Memory B cell (primary cell): ENCODE data around the gene KCNQ4.

Experiments used
- ATAC-seq: fragments of 150-1000 bp; cut with Tn5 transposase; 2 replicates; pipeline ENCODE4 v1.10.0; 2021; ENCODE audit warnings: low read depth, mild to moderate bottlenecking, moderate library complexity
- DNase-seq, 2 donors: peaks; one replicate each; pipeline ENCODE4 v3.0.0; 2022; ENCODE audit warnings: low spot score in 2 of 2
- H3K27ac Mint-ChIP-seq: one replicate; pipeline ENCODE4 v1.8.0; 2022; ENCODE audit warnings: mild to moderate bottlenecking, moderate library complexity, mixed read lengths
- H3K27me3 Mint-ChIP-seq: one replicate; pipeline ENCODE4 v1.8.0; 2022; ENCODE audit warnings: mixed read lengths
- H3K36me3 Mint-ChIP-seq: one replicate; pipeline ENCODE4 v1.8.0; 2022; ENCODE audit warnings: mild to moderate bottlenecking, mixed read lengths
- H3K4me1 Mint-ChIP-seq: one replicate; pipeline ENCODE4 v1.8.0; 2022; ENCODE audit warnings: mixed read lengths
- H3K4me3 Mint-ChIP-seq: one replicate; pipeline ENCODE4 v1.8.0; 2022; ENCODE audit warnings: mild to moderate bottlenecking, moderate library complexity, mixed read lengths
- H3K9me3 Mint-ChIP-seq: one replicate; pipeline ENCODE4 v1.8.0; 2022; ENCODE audit warnings: mixed read lengths

Gene KCNQ4

DNA sequence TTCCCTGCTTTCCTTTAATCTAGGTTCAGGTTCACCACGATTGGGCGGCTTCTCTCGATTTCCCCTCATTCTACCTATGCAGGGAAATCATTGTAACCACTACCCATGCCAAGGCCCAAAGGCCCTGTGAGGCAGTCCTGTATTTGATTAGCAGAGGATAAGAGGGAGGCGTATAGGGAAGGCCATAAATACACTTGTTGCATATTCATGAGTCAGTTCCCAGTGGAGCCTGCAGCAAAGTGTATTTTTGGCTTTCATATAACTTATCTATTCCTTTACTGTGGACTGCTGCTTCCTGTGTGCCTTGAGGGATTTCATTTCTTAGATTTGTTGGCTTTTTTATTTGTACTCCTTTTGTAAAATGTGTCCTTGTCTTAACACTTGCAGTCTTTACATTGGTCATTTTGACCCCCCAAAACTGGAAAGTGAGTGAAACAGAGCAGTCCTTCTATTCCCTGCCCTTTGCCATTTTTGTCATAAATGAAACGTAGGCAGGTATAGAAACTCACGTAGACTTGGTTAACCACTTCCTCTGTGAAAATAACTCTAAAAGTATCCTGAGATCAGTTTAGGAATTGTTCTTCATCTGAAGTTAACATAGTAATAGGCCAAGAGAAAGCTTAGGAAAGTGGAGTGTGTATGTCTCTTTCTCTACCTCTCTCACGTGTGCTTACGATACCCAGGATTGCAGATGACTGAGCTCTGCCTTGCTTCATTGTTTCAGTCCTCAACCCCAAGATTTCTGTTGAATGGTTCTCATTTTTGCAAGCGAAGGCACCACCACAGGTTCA, 19.6 kb upstream of the KCNQ4 start:
- H3K27ac Mint-ChIP-seq = peak overlapping the region; percentile 76
- ATAC-seq = no peak
- H3K36me3 Mint-ChIP-seq = peaks cover 43% of the 10 kb centered on the region
- H3K4me3 Mint-ChIP-seq = no peak overlapping the region
- DNase-seq = no peak
- H3K9me3 Mint-ChIP-seq = no peaks in the 10 kb centered on the region
- H3K4me1 Mint-ChIP-seq = peaks cover 24% of the 10 kb centered on the region
- no peaks in the 10 kb centered on the region for H3K27me3 Mint-ChIP-seq

DNA sequence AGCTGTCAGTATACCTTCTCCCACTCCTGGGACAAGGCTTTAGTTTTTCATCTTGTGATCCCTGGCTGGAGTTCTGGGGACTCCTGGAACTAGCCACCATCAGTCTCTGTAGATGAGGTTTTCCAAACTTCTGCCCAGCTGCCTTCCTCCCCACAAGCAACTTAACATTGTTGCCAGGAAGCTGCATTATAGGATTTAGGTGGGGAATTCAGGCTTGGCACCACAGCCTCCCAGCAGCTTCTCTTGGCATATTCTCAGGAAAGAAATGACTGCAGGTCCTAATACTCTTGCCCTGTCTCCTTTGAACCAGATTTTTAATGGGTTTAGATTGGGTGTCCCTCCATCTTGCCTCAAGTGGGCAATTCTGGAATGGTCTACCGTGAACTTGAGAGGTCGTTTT, 18.6 kb upstream of the KCNQ4 start:
- Mint-ChIP-seq H3K4me1 (peaks cover 21% of the 10 kb centered on the region), H3K4me3 (no peak overlapping the region), H3K27me3 (no peaks in the 10 kb centered on the region), H3K27ac (peak overlapping the region; percentile 41), H3K36me3 (peaks cover 44% of the 10 kb centered on the region), H3K9me3 (no peaks in the 10 kb centered on the region)
- no peak for ATAC-seq
- no peak for DNase-seq

DNA sequence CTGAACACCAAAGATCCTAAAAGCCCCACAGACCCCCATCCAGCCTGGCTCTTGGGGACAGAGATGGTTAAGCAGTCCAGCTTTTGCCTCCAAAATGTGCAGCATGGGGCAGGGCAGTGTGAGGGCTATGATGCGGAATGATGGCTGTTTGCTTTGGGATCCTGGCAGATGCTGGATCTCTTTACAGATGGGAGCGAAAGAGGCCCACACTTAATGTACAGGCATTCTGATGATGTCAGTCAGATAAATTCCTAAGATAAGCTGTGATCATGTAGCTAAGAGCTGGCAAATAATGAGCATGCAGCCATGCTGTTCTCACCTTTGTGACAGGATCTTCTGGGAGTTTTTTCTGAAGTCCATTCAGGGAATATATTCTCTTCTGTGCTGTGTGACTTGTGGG, 17.6 kb upstream of the KCNQ4 start:
- Mint-ChIP-seq H3K27ac (no peak overlapping the region), H3K4me1 (peaks cover 21% of the 10 kb centered on the region), H3K36me3 (peaks cover 44% of the 10 kb centered on the region), H3K4me3 (no peak overlapping the region), H3K27me3 (no peaks in the 10 kb centered on the region), H3K9me3 (no peaks in the 10 kb centered on the region)
- DNase-seq (no peak), ATAC-seq (no peak)

DNA sequence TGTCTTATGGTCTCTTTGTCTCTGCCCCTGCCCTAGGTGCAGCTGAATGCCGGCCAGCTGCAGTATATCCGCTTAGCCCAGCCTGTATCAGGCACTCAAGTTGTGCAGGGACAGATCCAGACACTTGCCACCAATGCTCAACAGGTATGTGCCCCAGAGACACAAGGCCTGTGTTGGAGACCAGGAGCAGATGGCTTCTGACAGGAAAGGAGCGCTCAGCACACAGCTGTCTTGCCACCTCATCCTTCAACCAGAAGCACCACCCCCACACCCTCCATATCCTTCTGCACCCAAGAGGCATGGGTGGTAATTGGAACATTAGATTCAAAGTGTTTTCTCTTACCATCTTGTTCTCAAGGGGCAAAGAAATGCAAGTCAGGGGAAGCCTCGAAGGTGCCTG, 17.0 kb upstream of the KCNQ4 start:
- H3K27ac Mint-ChIP-seq = no peak overlapping the region
- H3K4me1 Mint-ChIP-seq = peaks cover 20% of the 10 kb centered on the region
- H3K27me3 Mint-ChIP-seq = no peaks in the 10 kb centered on the region
- H3K4me3 Mint-ChIP-seq = no peak overlapping the region
- H3K36me3 Mint-ChIP-seq = peaks cover 42% of the 10 kb centered on the region
- no peaks in the 10 kb centered on the region for H3K9me3 Mint-ChIP-seq
- ATAC-seq (no peak), DNase-seq (no peak)

DNA sequence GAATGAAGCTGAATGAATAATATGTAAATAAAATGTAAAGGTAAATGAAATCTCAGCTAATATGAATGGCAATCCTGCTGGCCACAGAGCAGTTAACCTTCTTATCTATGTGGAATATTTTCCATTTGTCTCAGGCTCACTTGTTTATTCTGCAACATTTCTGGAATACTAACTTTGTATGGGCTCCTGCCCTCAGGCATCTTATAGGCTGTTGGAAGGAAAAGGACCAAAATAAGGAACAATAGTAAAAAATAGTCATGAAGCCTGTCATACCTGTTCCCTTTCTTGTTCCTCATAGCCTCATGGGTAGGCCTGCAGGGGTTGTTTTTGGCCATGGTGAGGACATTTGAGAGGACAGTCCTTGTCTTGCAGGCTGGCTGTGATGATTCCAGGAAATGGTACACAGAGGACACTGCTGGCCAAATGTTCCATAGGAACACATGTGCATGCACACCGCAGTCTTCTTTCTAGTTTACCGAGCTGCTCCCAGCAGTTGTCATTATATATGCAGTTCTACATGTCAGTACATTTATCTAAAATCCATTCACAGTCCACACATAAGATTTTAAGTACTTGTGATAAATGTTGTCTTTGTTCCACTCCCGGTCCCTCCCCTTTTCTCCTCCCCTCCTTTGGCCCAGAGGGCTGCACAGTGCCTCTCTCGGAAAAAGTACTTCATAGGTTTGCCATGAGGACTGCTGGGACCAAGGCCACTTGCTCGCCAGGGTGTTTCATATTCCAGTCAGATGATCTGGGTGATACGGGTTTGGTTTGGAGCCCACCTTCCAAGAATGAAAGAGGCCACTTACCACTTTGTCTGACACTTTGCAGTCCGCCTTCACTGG, 15.2 kb upstream of the KCNQ4 start:
- peaks cover 11% of the 10 kb centered on the region for H3K4me1 Mint-ChIP-seq
- peaks cover 38% of the 10 kb centered on the region for H3K36me3 Mint-ChIP-seq
- no peak overlapping the region for H3K27ac Mint-ChIP-seq
- ATAC-seq (no peak), DNase-seq (no peak)
- no peak overlapping the region for H3K4me3 Mint-ChIP-seq
- no peaks in the 10 kb centered on the region for H3K27me3 Mint-ChIP-seq
- H3K9me3 Mint-ChIP-seq = no peaks in the 10 kb centered on the region

DNA sequence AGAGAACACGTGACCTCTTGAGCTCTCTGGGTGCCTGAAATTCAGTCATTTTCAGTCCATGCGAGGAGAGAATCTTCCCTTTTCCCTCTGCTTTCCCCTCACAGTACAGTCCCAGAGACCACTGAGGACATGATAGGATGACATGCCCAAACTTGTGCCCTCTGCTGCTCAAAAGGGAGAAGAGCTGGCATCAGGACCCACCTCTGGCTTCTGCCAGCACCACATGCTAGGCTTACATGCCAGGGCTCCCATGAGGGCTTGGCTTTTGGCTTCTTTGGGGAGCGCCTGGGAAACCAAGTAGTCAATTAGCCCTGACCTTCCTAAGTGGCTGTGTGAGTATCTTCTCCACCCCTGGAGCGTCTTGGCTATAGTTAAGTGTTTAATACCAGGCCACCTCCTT, 13.8 kb upstream of the KCNQ4 start:
- DNase-seq (no peak), ATAC-seq (no peak)
- peak overlapping the region; percentile 75 for H3K27ac Mint-ChIP-seq
- peaks cover 5% of the 10 kb centered on the region for H3K4me1 Mint-ChIP-seq
- H3K36me3 Mint-ChIP-seq = peaks cover 32% of the 10 kb centered on the region
- no peaks in the 10 kb centered on the region for H3K27me3 Mint-ChIP-seq
- no peaks in the 10 kb centered on the region for H3K9me3 Mint-ChIP-seq
- no peak overlapping the region for H3K4me3 Mint-ChIP-seq

DNA sequence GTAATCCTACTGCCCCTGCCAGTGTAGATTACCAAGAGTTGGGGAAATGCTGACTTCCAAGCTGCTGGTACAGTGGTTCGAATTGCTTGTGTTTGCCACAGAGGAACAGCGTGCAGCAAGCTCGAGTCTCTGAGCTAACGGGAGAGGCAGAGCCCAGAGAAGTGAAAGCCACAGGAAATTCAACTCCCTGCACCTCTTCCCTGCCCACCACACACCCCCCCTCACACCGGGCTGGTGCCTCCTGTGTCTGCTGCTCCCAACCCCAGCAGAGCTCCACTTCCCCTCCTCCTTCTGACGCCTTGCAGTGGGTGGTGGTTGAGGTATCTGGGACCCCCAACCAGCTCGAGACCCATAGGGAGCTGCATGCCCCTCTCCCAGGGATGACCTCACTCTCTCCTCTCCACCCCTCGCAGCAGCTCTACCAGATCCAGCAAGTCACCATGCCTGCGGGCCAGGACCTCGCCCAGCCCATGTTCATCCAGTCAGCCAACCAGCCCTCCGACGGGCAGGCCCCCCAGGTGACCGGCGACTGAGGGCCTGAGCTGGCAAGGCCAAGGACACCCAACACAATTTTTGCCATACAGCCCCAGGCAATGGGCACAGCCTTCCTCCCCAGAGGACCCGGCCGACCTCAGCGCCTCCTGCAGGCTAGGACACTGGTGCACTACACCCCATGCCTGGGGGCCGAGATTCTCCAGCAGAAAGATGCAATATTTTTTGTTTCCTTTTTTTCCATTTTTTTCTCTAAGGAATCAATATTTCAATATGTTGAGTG, 13.1 kb upstream of the KCNQ4 start:
- Mint-ChIP-seq H3K4me1 (peaks cover 5% of the 10 kb centered on the region), H3K36me3 (peaks cover 28% of the 10 kb centered on the region), H3K4me3 (no peak overlapping the region), H3K27me3 (no peaks in the 10 kb centered on the region), H3K27ac (no peak overlapping the region), H3K9me3 (no peaks in the 10 kb centered on the region)
- DNase-seq (no peak), ATAC-seq (no peak)

DNA sequence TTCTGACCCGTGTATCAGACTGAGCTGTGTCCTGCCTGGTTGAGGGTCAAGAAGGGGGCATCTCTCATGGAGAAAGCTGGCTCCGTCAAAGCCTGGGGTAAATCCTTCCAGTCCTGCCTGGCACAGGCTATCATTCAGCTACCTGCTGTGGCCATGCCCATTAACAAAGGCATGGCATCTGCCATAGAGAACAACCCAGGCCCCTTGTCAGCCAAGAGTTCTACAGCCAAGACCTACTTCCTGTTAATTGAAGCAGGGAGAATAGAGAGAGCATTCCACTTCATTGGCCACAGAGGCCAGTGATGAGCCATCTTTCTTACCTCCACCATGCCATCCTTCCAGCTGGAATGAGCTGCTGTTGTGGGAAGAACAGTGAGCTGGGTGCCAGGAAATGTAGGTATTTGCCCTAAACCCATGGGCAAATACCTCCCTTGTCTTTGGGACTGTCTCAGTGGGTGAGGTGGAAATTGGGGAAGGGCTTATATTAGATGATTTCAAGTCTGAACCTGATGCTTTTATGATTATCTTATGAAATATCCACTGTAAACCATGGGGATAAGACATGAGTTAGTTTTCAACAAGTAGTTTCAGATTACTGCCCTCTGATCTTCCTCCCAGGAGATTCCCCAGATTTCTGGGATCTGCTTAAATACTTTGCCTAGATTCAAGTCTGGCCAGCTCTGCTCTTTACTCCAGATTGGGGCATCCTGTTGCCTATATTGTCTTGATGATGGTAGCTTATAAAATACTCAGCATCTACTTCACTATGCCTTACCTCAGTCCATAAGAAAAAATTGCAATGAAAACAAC, 11.2 kb upstream of the KCNQ4 start:
- Mint-ChIP-seq H3K27ac (no peak overlapping the region), H3K27me3 (no peaks in the 10 kb centered on the region), H3K36me3 (peaks cover 36% of the 10 kb centered on the region), H3K4me1 (peaks cover 5% of the 10 kb centered on the region), H3K4me3 (no peak overlapping the region), H3K9me3 (peaks cover 4% of the 10 kb centered on the region)
- ATAC-seq = no peak
- no peak for DNase-seq

DNA sequence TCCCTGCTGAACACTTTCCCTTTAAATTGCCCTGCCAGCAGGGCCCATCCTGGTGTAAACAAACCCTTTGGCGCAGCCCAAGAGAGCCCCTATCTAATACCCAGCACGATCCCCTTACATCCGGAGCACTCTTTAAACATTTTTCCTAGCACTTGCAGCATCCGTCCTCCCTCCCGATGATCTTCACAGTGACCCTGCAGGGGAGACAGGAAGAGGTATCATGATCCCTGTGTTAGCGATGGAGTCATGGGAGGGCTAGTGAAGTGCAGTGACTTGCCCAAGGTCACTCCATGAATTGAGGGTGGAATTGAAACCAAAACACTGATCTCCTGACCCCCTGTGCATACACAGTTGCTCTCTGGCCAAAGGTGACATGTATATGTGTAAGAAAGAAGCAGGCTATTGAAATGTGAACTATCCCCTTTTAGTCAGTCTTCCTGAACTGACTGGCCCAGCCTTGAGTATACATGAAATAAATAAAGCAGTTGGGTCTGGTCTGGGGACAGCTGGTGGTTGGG, 9.8 kb upstream of the KCNQ4 start:
- peaks cover 39% of the 10 kb centered on the region for H3K36me3 Mint-ChIP-seq
- no peak overlapping the region for H3K4me3 Mint-ChIP-seq
- H3K27me3 Mint-ChIP-seq = no peaks in the 10 kb centered on the region
- H3K27ac Mint-ChIP-seq = no peak overlapping the region
- H3K4me1 Mint-ChIP-seq = peaks cover 5% of the 10 kb centered on the region
- no peak for ATAC-seq
- H3K9me3 Mint-ChIP-seq = peaks cover 4% of the 10 kb centered on the region
- DNase-seq = no peak

DNA sequence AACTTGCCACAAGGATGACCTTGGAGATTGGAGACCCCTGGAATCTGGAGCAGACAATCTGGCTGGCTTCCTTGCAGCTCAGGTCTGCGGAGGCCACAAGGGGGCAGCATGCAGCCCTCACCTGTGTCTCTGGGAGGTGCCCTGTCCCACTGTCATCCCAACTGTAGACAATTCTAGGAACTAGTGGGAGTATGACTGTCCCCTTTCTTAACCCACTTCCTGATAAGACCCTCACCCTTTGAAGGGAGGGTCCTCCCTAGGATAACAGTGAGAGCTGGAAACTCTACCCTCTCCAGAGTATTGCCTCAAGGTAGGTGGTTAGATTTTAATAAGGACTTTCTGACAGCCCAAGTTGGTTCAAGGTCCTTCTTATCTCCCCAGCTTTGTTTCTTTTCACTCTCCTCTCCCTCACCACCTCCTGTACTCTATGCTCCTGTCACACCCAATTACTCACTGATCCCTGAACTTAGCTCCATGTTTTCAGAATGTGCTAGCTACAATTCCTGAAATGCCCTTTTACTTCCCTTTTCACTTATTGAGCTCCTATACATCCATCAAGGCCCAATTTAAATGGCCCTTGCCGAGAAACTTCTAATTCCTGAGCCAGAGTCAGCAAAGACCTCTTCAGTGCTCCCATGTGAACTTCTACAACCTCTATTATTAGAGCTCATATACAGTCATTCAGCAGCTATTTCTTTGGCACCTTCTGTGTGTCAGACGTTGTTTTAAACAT, 9.2 kb upstream of the KCNQ4 start:
- Mint-ChIP-seq H3K9me3 (peaks cover 4% of the 10 kb centered on the region), H3K27me3 (no peaks in the 10 kb centered on the region), H3K36me3 (peaks cover 34% of the 10 kb centered on the region), H3K4me3 (no peak overlapping the region), H3K4me1 (peaks cover 5% of the 10 kb centered on the region), H3K27ac (no peak overlapping the region)
- DNase-seq (peak; percentile 56 to 66), ATAC-seq (peak; percentile 64)

DNA sequence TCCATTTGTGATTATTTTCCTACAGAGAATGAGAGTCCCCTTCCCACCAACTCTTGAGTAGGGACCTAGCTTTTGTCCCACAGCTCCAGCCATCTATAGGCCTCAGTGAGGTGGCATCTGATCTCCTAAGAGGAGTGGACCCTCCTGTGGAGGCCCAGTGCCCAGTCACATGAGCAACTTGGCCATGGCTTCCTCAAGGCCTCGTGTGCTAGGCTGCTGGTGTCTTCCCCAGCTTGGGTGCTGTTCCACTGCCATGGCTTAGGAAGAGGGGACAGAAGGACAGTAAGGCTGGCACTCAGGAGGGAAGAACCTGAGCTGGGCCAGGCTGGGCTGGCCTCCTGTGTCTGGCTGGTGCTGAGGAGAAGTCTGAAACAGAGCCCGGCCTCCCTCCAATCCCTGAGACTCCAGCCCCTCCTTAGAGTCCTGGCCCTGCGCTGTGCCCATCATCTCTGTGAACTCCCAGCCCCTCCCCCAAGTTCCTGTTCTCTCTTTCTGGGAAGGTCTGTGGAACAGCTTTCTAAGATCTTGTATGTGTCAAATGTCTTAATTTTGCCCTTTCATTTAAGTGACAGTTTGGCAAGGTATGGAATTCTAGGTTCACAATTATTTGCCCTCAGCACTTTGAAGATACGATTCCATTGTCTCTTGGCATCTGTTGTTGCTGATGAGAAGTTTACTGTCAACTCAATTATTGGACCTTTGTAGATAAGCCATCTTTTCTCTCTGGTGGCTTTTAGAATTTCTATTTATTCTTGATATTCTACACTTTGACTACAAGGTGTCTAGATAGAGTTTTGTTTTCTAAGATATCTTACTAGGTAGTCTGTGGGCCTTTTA, 7.1 kb upstream of the KCNQ4 start:
- Mint-ChIP-seq H3K9me3 (peaks cover 4% of the 10 kb centered on the region), H3K4me3 (no peak overlapping the region), H3K36me3 (peaks cover 29% of the 10 kb centered on the region), H3K27me3 (no peaks in the 10 kb centered on the region), H3K4me1 (peaks cover 5% of the 10 kb centered on the region), H3K27ac (no peak overlapping the region)
- DNase-seq (no peak), ATAC-seq (no peak)

DNA sequence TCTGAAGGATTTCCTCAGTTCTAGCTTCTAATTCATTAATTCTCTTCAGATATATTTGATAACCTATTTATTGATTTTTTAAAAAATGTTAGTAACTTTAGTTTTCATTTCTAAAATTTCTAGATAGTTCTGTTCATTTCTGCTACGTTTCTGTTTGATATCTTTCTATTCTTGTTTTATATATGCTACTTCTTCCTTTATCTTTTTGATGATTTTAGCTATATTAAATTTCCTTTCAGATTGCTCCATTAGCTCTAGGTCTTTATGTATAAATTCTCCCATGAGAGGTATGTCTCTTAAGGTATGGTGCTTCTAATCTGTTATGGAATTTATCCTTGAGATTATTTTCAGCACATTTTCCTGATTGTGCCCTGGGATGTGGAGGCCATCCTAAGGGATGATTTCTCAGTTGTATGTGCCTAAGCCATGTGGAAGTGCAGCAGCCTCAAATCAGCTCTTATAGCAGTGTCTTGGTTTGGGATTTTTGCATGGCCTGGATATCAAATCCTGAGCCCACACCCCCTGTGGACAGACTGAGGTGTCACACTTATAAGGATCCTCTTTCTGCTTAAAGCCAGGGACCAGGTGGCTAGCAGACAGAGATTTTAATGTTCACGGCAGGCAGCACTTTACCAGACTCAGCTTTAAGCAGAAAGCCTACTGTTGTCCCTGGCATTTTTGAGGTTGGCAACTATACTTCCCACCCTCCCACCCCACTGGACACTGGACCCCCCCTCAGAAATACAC, 6.2 kb upstream of the KCNQ4 start:
- Mint-ChIP-seq H3K36me3 (peaks cover 29% of the 10 kb centered on the region), H3K27me3 (no peaks in the 10 kb centered on the region), H3K4me3 (no peak overlapping the region), H3K4me1 (peaks cover 5% of the 10 kb centered on the region), H3K9me3 (peaks cover 4% of the 10 kb centered on the region), H3K27ac (no peak overlapping the region)
- ATAC-seq = no peak
- no peak for DNase-seq
